HepG2 (cell line): ENCODE results near the gene CTNNBL1. TPM values are rescaled to one million over a fixed set of nuclear protein-coding genes. Genes with fewer than 3 reads are reported as not detected.
A peak's percentile ranks its signal among the peaks of the same experiment; 100 is the strongest.

Experiments
- ATAC-seq: fragments of 200-7000 bp; cut with Tn5 transposase; 3 replicates; pipeline ENCODE4 v1.9.1; 2020; ENCODE audit warnings: mild to moderate bottlenecking, moderate library complexity
- BruUV-seq: library from RNA; stranded (reverse); fragments of 400-500 nt; replicated peaks from 2 replicates; lab custom pipeline; 2021; lab: Mats Ljungman, UMichigan
- CTCF ChIA-PET: fragments of 300-600 bp; formaldehyde crosslinking; extraction: SDS; loops from one replicate; lab custom pipeline; 2021; ENCODE audit warnings: low total read pairs, inconsistent platforms, low intra/inter-chr PET ratio; lab: Yijun Ruan, JAX
- POLR2A ChIA-PET: fragments of 350-600 bp; sonication (Branson Sonifier 250); formaldehyde crosslinking; loops from one replicate; lab custom pipeline; 2020; ENCODE audit warnings: antibody characterized with exemption, inconsistent platforms; lab: Yijun Ruan, JAX
- DNase-seq: peaks from one replicate; pipeline ENCODE4 v3.0.0-alpha.2; 2015; ENCODE audit warnings: low spot score
- FAIRE-seq: peaks from 3 replicates; lab custom pipeline; 2011; peaks lifted over from hg19 to GRCh38; lab: Jason Lieb, UNC
- H2AFZ ChIP-seq: one replicate; pipeline ENCODE4 v1.6.1; 2011; ENCODE audit warnings: low read length, inconsistent platforms
- H3K27ac ChIP-seq: fragments of 300-600 bp; 3 replicates; pipeline ENCODE4 v1.8.0; 2011; ENCODE audit warnings: mixed run types, mild to moderate bottlenecking, mixed read lengths, low read length, inconsistent platforms; ENCODE audit not compliant: insufficient read depth; ENCODE audit errors: extremely low read length
- H3K27me3 ChIP-seq, 2 experiments: fragments of 200-600 bp in 1 of 2; 2 replicates in 1 of 2; 3 replicates in 1 of 2; pipeline versions ENCODE4 v1.6.0 to v1.8.0; 2011; ENCODE audit warnings: low read length in 2 of 2, mild to moderate bottlenecking in 2 of 2, moderate library complexity in 2 of 2, inconsistent platforms in 1 of 2; ENCODE audit not compliant: insufficient read depth in 2 of 2, control insufficient read depth in 1 of 2
- H3K36me3 ChIP-seq, 2 experiments: fragments of 200-600 bp in 1 of 2; replicated peaks in 1 of 2; 2 replicates in 1 of 2; 3 replicates in 1 of 2; pipeline versions ENCODE4 v1.5.1 to v1.8.0; 2011; ENCODE audit warnings: low read length in 2 of 2, inconsistent platforms in 1 of 2; ENCODE audit not compliant: insufficient read depth in 2 of 2, control insufficient read depth in 1 of 2
- H3K4me1 ChIP-seq: 2 replicates; pipeline ENCODE4 v1.5.1; 2012; ENCODE audit warnings: low read length, inconsistent platforms; ENCODE audit not compliant: insufficient read depth
- H3K4me2 ChIP-seq: 2 replicates; pipeline ENCODE4 v1.6.0; 2011; ENCODE audit warnings: low read depth, low read length, inconsistent platforms
- H3K4me3 ChIP-seq, 3 experiments: fragments of 200-600 bp in 1 of 3; sonication (generic), shearing (Covaris generic) in 1 of 3; replicated peaks in 1 of 3; 2 replicates each; pipeline ENCODE4 v1.5.1; 2011 to 2016; ENCODE audit warnings: low read length in 3 of 3, inconsistent platforms in 2 of 3, low read depth in 2 of 3, mild to moderate bottlenecking in 2 of 3, control low read depth in 1 of 3, mixed read lengths in 1 of 3; ENCODE audit not compliant: insufficient read depth in 1 of 3
- H3K79me2 ChIP-seq: one replicate; pipeline ENCODE4 v1.6.1; 2011; ENCODE audit warnings: low read length, inconsistent platforms; ENCODE audit not compliant: insufficient read depth
- H3K9ac ChIP-seq: 2 replicates; pipeline ENCODE4 v1.6.0; 2011; ENCODE audit warnings: mild to moderate bottlenecking, low read depth, low read length, inconsistent platforms; ENCODE audit not compliant: insufficient read depth
- H3K9me3 ChIP-seq: 2 replicates; pipeline ENCODE4 v1.5.1; 2012; ENCODE audit warnings: mild to moderate bottlenecking, low read length
- H4K20me1 ChIP-seq: 2 replicates; pipeline ENCODE4 v1.6.0; 2011; ENCODE audit warnings: inconsistent platforms, mild to moderate bottlenecking, low read length, moderate library complexity; ENCODE audit not compliant: insufficient read depth
- ATF7 ChIP-seq, 2 experiments: fragments of 450-650 bp in 1 of 2; sonication (generic) in 1 of 2; formaldehyde crosslinking in 1 of 2; IDR thresholded peaks; 2 replicates each; pipeline versions ENCODE4 v1.4.0 to v1.6.1; 2016 to 2020; ENCODE audit warnings: antibody characterized with exemption in 1 of 2, mild to moderate bottlenecking in 1 of 2, missing genetic modification reagents in 1 of 2
- ATRX ChIP-seq: sonication (generic); formaldehyde crosslinking; IDR thresholded peaks from 2 replicates; pipeline ENCODE4 v1.4.0; 2020; ENCODE audit warnings: missing genetic modification reagents, borderline replicate concordance
- CEBPB ChIP-seq: IDR thresholded peaks from 2 replicates; pipeline ENCODE4 v1.6.1; 2011; ENCODE audit warnings: low read depth, low read length, improper control_type of control experiment, borderline replicate concordance
- STAT5B ChIP-seq: sonication (generic); formaldehyde crosslinking; IDR thresholded peaks from 2 replicates; pipeline ENCODE4 v1.4.0; 2020; ENCODE audit warnings: missing genetic modification reagents
- TCF12 ChIP-seq, 2 experiments: fragments of 450-650 bp in 1 of 2; sonication (generic) in 1 of 2; formaldehyde crosslinking in 1 of 2; IDR thresholded peaks; 2 replicates each; pipeline versions ENCODE4 v1.6.1 to v1.8.0; 2017 to 2022; ENCODE audit warnings: antibody characterized with exemption in 1 of 2, mild to moderate bottlenecking in 1 of 2, missing genetic modification reagents in 1 of 2, moderate library complexity in 1 of 2
- ZNF292 ChIP-seq: sonication (generic); formaldehyde crosslinking; IDR thresholded peaks from 2 replicates; pipeline ENCODE4 v1.8.1; 2022; ENCODE audit warnings: mild to moderate bottlenecking, low read depth, missing genetic modification reagents, borderline replicate concordance
- WGBS: methylation state at CpG from one replicate; pipeline ENCODE4 v1.1.6; 2017; ENCODE audit warnings: low lambda C conversion rate; 5-methylcytosine and 5-hydroxymethylcytosine counted together
- in situ Hi-C: cut with HindIII; loops from 2 replicates; pipeline ENCODE4 v1.10.0; 2017; ENCODE audit warnings: low pct_unique_long_range_greater_than_20kb; ENCODE audit not compliant: extremely low pct_ligation_motif_present
- intact Hi-C: fragments of 100-400 bp; cut with micrococcal nuclease; formaldehyde crosslinking; loops from one replicate; pipeline ENCODE4 v1.10.0; 2022; ENCODE audit not compliant: unreplicated experiment
- polyA plus RNA-seq, 8 experiments: library from polyadenylated mRNA; depleted of rRNA in 3 of 8; stranded (reverse) in 7 of 8; unstranded in 1 of 8; fragments of >200 nt; fragmentation: Illumina TruSeq in 4 of 8; extraction: Trizol in 4 of 8; gene quantifications; 2 replicates each; pipeline versions ENCODE4 v1.2.1 to v1.2.3, GENCODE V29; 2011 to 2016; ENCODE audit warnings: low read depth in 4 of 8, missing spikeins in 1 of 8, mixed read lengths in 1 of 8; ENCODE audit not compliant: insufficient read depth in 1 of 8
- total RNA-seq, 5 experiments: library from RNA; depleted of rRNA; stranded (reverse); fragments of >200 nt; fragmentation: Illumina TruSeq; extraction: Trizol; gene quantifications; 2 replicates each; pipeline ENCODE4 v1.2.3, GENCODE V29; 2016; ENCODE audit warnings: low read depth in 1 of 5
- TF ChIP-seq, protein P1 (sequence below): sonication (generic); formaldehyde crosslinking; IDR thresholded peaks from 2 replicates; pipeline ENCODE4 v1.4.0; 2020; ENCODE audit warnings: mild to moderate bottlenecking, missing genetic modification reagents

Gene CTNNBL1
- total and polyA plus RNA-seq, 2 of the 13 experiments (the other 11 are each of a cell fraction or from before 2014, with no cell fraction given), result 49.3 to 94.6 TPM

DNA sequence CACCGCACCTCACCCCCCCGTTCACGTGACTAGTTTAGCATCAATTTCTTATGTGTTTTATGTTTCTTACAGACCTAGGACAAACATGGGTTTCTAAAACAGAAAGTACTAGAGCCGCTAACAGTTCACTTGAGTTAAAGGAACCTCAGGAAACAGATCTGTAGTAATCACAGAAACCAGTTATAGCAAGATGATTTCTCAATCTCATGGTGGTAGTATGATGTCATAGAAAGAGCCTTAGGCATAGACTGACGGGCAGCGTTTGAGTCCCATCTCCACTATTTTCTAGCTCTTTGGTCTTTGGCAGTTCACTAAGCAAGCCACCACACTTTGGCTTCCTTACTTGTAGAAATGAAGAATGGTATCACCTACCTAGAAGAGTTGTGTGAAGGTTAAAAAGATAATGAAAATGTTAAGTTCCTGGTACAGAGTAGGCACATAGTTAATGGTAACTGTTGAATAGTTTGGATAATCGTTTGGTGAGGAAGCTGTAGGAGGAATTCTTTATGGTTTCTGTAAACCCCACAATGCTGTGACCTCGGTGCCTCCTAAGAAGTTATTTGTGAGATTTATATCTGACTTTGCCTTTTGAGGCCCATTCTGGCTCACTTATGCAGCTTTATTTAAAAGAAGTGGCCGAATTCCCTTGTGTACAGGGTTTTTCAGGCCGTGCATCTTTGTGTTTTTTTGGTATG is 21.3 kb downstream of the CTNNBL1 start:
- H3K4me3 ChIP-seq, result no peak overlapping the region
- ChIA-PET POLR2A (no interaction called here), CTCF (no interaction called here)
- in situ Hi-C loops, result no loop called here
- FAIRE-seq (no peak), DNase-seq (no peak), ATAC-seq (no peak)
- no peak overlapping the region for H3K9ac ChIP-seq
- WGBS, result 90% methylated on average over 10 of the region's 10 CpGs
- peaks cover 65% of the 10 kb centered on the region for H3K79me2 ChIP-seq
- BruUV-seq, result no TSS peak
- H3K36me3 ChIP-seq, result 0 out of 5 replicates have a peak, but pooled peaks cover 0 to 4% of the 10 kb centered on the region in 2 experiments
- no peaks in the 10 kb centered on the region for H4K20me1 ChIP-seq
- H3K27me3 ChIP-seq, result no peaks in the 10 kb centered on the region
- H3K27ac ChIP-seq, result no peak overlapping the region
- no peaks in the 10 kb centered on the region for H3K9me3 ChIP-seq
- peaks cover 42% of the 10 kb centered on the region for H3K4me1 ChIP-seq
- TF ChIP-seq, protein P1, sequence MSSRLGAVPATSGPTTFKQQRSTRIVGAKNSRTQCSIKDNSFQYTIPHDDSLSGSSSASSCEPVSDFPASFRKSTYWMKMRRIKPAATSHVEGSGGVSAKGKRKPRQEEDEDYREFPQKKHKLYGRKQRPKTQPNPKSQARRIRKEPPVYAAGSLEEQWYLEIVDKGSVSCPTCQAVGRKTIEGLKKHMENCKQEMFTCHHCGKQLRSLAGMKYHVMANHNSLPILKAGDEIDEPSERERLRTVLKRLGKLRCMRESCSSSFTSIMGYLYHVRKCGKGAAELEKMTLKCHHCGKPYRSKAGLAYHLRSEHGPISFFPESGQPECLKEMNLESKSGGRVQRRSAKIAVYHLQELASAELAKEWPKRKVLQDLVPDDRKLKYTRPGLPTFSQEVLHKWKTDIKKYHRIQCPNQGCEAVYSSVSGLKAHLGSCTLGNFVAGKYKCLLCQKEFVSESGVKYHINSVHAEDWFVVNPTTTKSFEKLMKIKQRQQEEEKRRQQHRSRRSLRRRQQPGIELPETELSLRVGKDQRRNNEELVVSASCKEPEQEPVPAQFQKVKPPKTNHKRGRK (CRISPR knock-in tag), result no peak
- TF ChIP-seq ZNF292 (no peak), ATRX (CRISPR knock-in tag) (no peak), TCF12 (IDR thresholded peaks at IDR 0.05) (no peak), TCF12 (CRISPR knock-in tag; IDR thresholded peaks at IDR 0.05) (no peak), ATF7 (IDR thresholded peaks at IDR 0.05) (peak; percentile 74), ATF7 (CRISPR knock-in tag; IDR thresholded peaks at IDR 0.05) (no peak), STAT5B (CRISPR knock-in tag) (no peak), CEBPB (0 out of 2 replicates have a peak, but pooled peaks have one; percentile 0)
- intact Hi-C loops, result no loop called here
- no peak overlapping the region for H3K4me2 ChIP-seq
- H2AFZ ChIP-seq, result no peak overlapping the region
